Measurements from ENCODE around the gene TPM2.

GRCh38 chr9:35682520-35683315 is 7.0 kb downstream of the TPM2 start:
- TF ChIP-seq, protein P1, sequence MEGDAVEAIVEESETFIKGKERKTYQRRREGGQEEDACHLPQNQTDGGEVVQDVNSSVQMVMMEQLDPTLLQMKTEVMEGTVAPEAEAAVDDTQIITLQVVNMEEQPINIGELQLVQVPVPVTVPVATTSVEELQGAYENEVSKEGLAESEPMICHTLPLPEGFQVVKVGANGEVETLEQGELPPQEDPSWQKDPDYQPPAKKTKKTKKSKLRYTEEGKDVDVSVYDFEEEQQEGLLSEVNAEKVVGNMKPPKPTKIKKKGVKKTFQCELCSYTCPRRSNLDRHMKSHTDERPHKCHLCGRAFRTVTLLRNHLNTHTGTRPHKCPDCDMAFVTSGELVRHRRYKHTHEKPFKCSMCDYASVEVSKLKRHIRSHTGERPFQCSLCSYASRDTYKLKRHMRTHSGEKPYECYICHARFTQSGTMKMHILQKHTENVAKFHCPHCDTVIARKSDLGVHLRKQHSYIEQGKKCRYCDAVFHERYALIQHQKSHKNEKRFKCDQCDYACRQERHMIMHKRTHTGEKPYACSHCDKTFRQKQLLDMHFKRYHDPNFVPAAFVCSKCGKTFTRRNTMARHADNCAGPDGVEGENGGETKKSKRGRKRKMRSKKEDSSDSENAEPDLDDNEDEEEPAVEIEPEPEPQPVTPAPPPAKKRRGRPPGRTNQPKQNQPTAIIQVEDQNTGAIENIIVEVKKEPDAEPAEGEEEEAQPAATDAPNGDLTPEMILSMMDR (IDR thresholded peaks at IDR 0.05; ENCODE audit: insufficient read depth, low read length, poor library complexity, severe bottlenecking), result no peak
- TF ChIP-seq EZH2phosphoT487 (conservative IDR thresholded peaks at IDR 0.05; ENCODE audit: low read length), result no peak
